Panc1 (cell line): ENCODE measurements around the gene MRPL4. TPM values are rescaled to one million over a fixed set of nuclear protein-coding genes. Genes with fewer than 3 reads are reported as not detected.

Source experiments
- ATAC-seq: fragments of 200-7000 bp; cut with Tn5 transposase; 2 replicates; pipeline ENCODE4 v1.9.1; 2020; ENCODE audit warnings: mild to moderate bottlenecking, moderate library complexity
- BruUV-seq: library from RNA; stranded (reverse); fragments of 400-500 nt; replicated peaks from 2 replicates; lab custom pipeline; 2021; lab: Mats Ljungman, UMichigan
- CTCF ChIA-PET: fragments of 300-600 bp; sonication (Branson Sonifier 250); formaldehyde crosslinking; loops from one replicate; lab custom pipeline; 2022; ENCODE audit warnings: antibody characterized with exemption; lab: Charles Lee
- POLR2A ChIA-PET: fragments of 300-600 bp; sonication (Branson Sonifier 250); formaldehyde crosslinking; loops from one replicate; lab custom pipeline; 2022; ENCODE audit warnings: antibody characterized with exemption; lab: Charles Lee
- DNase-seq: peaks from one replicate; pipeline ENCODE4 v3.0.0-alpha.2; 2010; ENCODE audit warnings: low read depth, low spot score
- H3K27ac ChIP-seq: 2 replicates; pipeline ENCODE4 v1.5.1; 2011; ENCODE audit warnings: mild to moderate bottlenecking, low read length, inconsistent platforms
- H3K27me3 ChIP-seq: fragments of 200-500 bp; sonication (Bioruptor generic); 2 replicates; pipeline ENCODE4 v1.6.0; 2014; ENCODE audit warnings: low read length, inconsistent platforms; ENCODE audit not compliant: control insufficient read depth, insufficient read depth
- H3K36me3 ChIP-seq: fragments of 200-500 bp; sonication (Bioruptor generic); 2 replicates; pipeline ENCODE4 v1.5.1; 2014; ENCODE audit warnings: inconsistent platforms, mild to moderate bottlenecking, low read length, moderate library complexity; ENCODE audit not compliant: control insufficient read depth, insufficient read depth
- H3K4me1 ChIP-seq: 2 replicates; pipeline ENCODE4 v1.5.1; 2011; ENCODE audit warnings: inconsistent platforms, mild to moderate bottlenecking, low read length, moderate library complexity; ENCODE audit not compliant: control insufficient read depth, insufficient read depth
- H3K4me3 ChIP-seq, 2 experiments: 2 replicates each; pipeline ENCODE4 v1.5.1; 2011 to 2012; ENCODE audit warnings: low read depth in 2 of 2, low read length in 2 of 2, mild to moderate bottlenecking in 2 of 2, inconsistent platforms in 1 of 2, moderate library complexity in 1 of 2
- H3K9me3 ChIP-seq: fragments of 200-500 bp; sonication (Bioruptor generic); 2 replicates; pipeline ENCODE4 v1.5.1; 2014; ENCODE audit warnings: low read depth, mild to moderate bottlenecking, inconsistent platforms, low read length, moderate library complexity; ENCODE audit not compliant: control insufficient read depth, insufficient read depth
- CTCF ChIP-seq: fragments of 450-650 bp; IDR thresholded peaks from 2 replicates; pipeline ENCODE4 v1.5.1; 2017; ENCODE audit warnings: mild to moderate bottlenecking
- POLR2AphosphoS5 ChIP-seq: IDR thresholded peaks from 2 replicates; pipeline ENCODE4 v1.6.1; 2012; ENCODE audit warnings: mild to moderate bottlenecking, low read depth, low read length, moderate library complexity
- REST ChIP-seq, 2 experiments: IDR thresholded peaks; 2 replicates each; pipeline ENCODE4 v1.6.1; 2011 to 2012; ENCODE audit warnings: low read depth in 2 of 2, control low read depth in 1 of 2, low read length in 1 of 2, mild to moderate bottlenecking in 1 of 2, moderate library complexity in 1 of 2; ENCODE audit not compliant: insufficient read depth in 1 of 2
- SIN3A ChIP-seq: IDR thresholded peaks from 2 replicates; pipeline ENCODE4 v1.6.1; 2012; ENCODE audit warnings: low read depth, mild to moderate bottlenecking, low read length, moderate library complexity, borderline replicate concordance; ENCODE audit not compliant: insufficient read depth
- TCF7L2 ChIP-seq: IDR thresholded peaks from 2 replicates; pipeline ENCODE4 v1.6.1; 2011; ENCODE audit warnings: mild to moderate bottlenecking, low read depth, low read length, inconsistent platforms
- in situ Hi-C: cut with HindIII; loops from 2 replicates; pipeline ENCODE4 v1.10.0; 2016; ENCODE audit warnings: low sequenced_read_pairs, low pct_unique_long_range_greater_than_20kb
- intact Hi-C: fragments of 100-400 bp; cut with micrococcal nuclease; formaldehyde crosslinking; loops from one replicate; pipeline ENCODE4 v1.10.0; 2022; ENCODE audit not compliant: unreplicated experiment
- total RNA-seq: library from RNA; stranded (reverse); gene quantifications from one replicate; pipeline ENCODE4 v1.2.1, GENCODE V29; 2021; ENCODE audit not compliant: unreplicated experiment

The MRPL4 gene
- total RNA-seq, 1 experiment from 2014 or later: 62.8 TPM

DNA sequence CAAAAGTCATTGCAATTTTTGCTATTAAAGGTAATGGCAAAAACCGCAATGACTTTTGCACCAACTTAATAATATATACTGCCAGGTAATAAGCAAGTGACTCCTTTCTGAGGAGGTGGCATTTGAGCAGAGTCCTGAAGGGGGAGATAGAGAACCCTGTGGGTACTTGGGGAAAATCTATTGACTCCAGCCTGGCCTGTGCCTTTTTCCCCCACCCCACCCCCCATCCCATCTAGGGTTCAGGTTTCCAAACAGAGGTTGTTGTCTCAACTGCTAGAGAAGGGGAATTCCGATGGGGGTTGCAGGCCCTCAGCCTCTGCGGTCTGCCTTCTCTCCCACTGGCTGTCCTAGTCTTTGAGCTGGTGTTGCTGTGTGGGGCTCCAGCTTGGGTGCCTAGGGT lies 32.3 kb upstream of the MRPL4 start:
- no TSS peak for BruUV-seq
- Histone ChIP-seq H3K27ac (no peak overlapping the region), H3K27me3 (no peaks in the 10 kb centered on the region), H3K4me1 (no peaks in the 10 kb centered on the region), H3K9me3 (no peaks in the 10 kb centered on the region), H3K36me3 (no peaks in the 10 kb centered on the region), H3K4me3 (no peak overlapping the region)
- intact Hi-C loops: no loop called here
- TF ChIP-seq TCF7L2: no peak
- TF ChIP-seq POLR2AphosphoS5: no peak
- no peak for TF ChIP-seq CTCF
- TF ChIP-seq SIN3A: no peak
- TF ChIP-seq REST (IDR thresholded peaks at IDR 0.05; ENCODE audit: insufficient read depth in 1 of 2, low read depth in 2 of 2, low read length in 1 of 2): no peak
- POLR2A ChIA-PET: interaction anchor here (0.6 to 0.7 kb wide), 3 partner anchors 25 to 982 kb away, joined by 3 to 8 read pairs (median 6); partner anchors contain the start of gene DNMT1
- ATAC-seq (peak; percentile 80), DNase-seq (no peak)
- CTCF ChIA-PET: no interaction called here
- in situ Hi-C loops: no loop called here

- H3K27ac ChIP-seq: no peak overlapping the region
- DNase-seq (no peak), ATAC-seq (no peak)
- H3K4me1 ChIP-seq: no peaks in the 10 kb centered on the region
- H3K4me3 ChIP-seq: no peak overlapping the region
- H3K9me3 ChIP-seq: no peaks in the 10 kb centered on the region
- no TSS peak for BruUV-seq
- ChIA-PET POLR2A (no interaction called here), CTCF (no interaction called here)
- TF ChIP-seq REST (IDR thresholded peaks at IDR 0.05; ENCODE audit: insufficient read depth in 1 of 2, low read depth in 2 of 2, low read length in 1 of 2): no peak
- TF ChIP-seq CTCF: no peak
- no peak for TF ChIP-seq POLR2AphosphoS5
- TF ChIP-seq TCF7L2: no peak
- no peak for TF ChIP-seq SIN3A
- no peaks in the 10 kb centered on the region for H3K27me3 ChIP-seq
- no peaks in the 10 kb centered on the region for H3K36me3 ChIP-seq
- intact Hi-C loops (no loop called here), in situ Hi-C loops (no loop called here)
Measured at GRCh38 chr19:10220695-10221094, 31.3 kb upstream of the MRPL4 start.
